Fibroblast of lung (primary cell): ENCODE measurements around the gene ABHD17C. TPM values are rescaled to one million over a fixed set of nuclear protein-coding genes. Genes with fewer than 3 reads are reported as not detected.

Experiments
- DNase-seq, 2 donors: peaks; one replicate each; pipeline versions ENCODE4 v3.0.0 to v3.0.0-alpha.2; 2010; ENCODE audit warnings: low read depth in 2 of 2
- H2AFZ ChIP-seq: 2 replicates; pipeline ENCODE4 v1.5.1; 2012; ENCODE audit warnings: low read length, control low read depth, inconsistent platforms
- H3K27ac ChIP-seq: 2 replicates; pipeline ENCODE4 v1.5.1; 2011; ENCODE audit warnings: low read length, control low read depth; ENCODE audit not compliant: insufficient read depth
- H3K27me3 ChIP-seq: 2 replicates; pipeline ENCODE4 v1.5.1; 2011; ENCODE audit warnings: mild to moderate bottlenecking, low read length; ENCODE audit not compliant: control insufficient read depth, insufficient read depth
- H3K36me3 ChIP-seq: 2 replicates; pipeline ENCODE4 v1.5.1; 2011; ENCODE audit warnings: low read length; ENCODE audit not compliant: control insufficient read depth, insufficient read depth
- H3K4me1 ChIP-seq: 2 replicates; pipeline ENCODE4 v1.5.1; 2011; ENCODE audit warnings: low read length; ENCODE audit not compliant: control insufficient read depth, insufficient read depth; ENCODE audit errors: extremely low read depth
- H3K4me2 ChIP-seq: 2 replicates; pipeline ENCODE4 v1.5.1; 2011; ENCODE audit warnings: low read length, control low read depth; ENCODE audit not compliant: insufficient read depth; ENCODE audit errors: extremely low read depth
- H3K4me3 ChIP-seq, 4 experiments: fragments of 200-600 bp in 1 of 4; sonication (generic) in 1 of 4; replicated peaks in 1 of 4; 2 replicates each; pipeline ENCODE4 v1.5.1; 2011 to 2016; ENCODE audit warnings: low read length in 4 of 4, low read depth in 3 of 4, mild to moderate bottlenecking in 3 of 4, control low read depth in 2 of 4, inconsistent platforms in 1 of 4, mixed read lengths in 1 of 4; ENCODE audit not compliant: insufficient read depth in 1 of 4; ENCODE audit errors: control extremely low read depth in 1 of 4
- H3K79me2 ChIP-seq: 2 replicates; pipeline ENCODE4 v1.5.1; 2012; ENCODE audit warnings: mild to moderate bottlenecking, low read length, inconsistent platforms; ENCODE audit not compliant: control insufficient read depth, insufficient read depth
- H3K9ac ChIP-seq: 2 replicates; pipeline ENCODE4 v1.5.1; 2011; ENCODE audit warnings: mild to moderate bottlenecking, low read length, control low read depth; ENCODE audit not compliant: insufficient read depth
- H3K9me3 ChIP-seq: 2 replicates; pipeline ENCODE4 v1.5.1; 2012; ENCODE audit warnings: low read depth, low read length; ENCODE audit not compliant: control insufficient read depth, insufficient read depth
- H4K20me1 ChIP-seq: 2 replicates; pipeline ENCODE4 v1.5.1; 2011; ENCODE audit warnings: low read length; ENCODE audit not compliant: control insufficient read depth, insufficient read depth; ENCODE audit errors: extremely low read depth
- CTCF ChIP-seq, 2 donors: IDR thresholded peaks in 1 of 2; conservative IDR thresholded peaks in 1 of 2; 1 replicate in 1 of 2; 2 replicates in 1 of 2; pipeline ENCODE4 v1.5.1; 2011 to 2012; ENCODE audit warnings: low read length in 2 of 2, control low read depth in 1 of 2, inconsistent platforms in 1 of 2, low read depth in 1 of 2, mild to moderate bottlenecking in 1 of 2
- EZH2 ChIP-seq: IDR thresholded peaks from 2 replicates; pipeline ENCODE4 v1.5.1; 2012; ENCODE audit warnings: low read length, control low read depth, mild to moderate bottlenecking; ENCODE audit errors: missing control alignments
- polyA plus RNA-seq, 2 donors: library from polyadenylated mRNA; depleted of rRNA in 1 of 2; stranded (reverse) in 1 of 2; unstranded in 1 of 2; fragments of >200 nt; gene quantifications; 2 replicates each; pipeline ENCODE4 v1.2.1, GENCODE V29; 2011 to 2012; ENCODE audit warnings: missing spikeins in 1 of 2
- total RNA-seq: library from RNA; depleted of rRNA; stranded (reverse); fragments of >200 nt; gene quantifications from 2 replicates; pipeline ENCODE4 v1.2.1, GENCODE V29; 2014

Gene ABHD17C
- total and polyA plus RNA-seq, 2 donors (not counting 1 experiment from before 2014, with no cell fraction given) = 14.0 to 38.7 TPM

GRCh38 chr15:80712956-80713355 is 17.8 kb downstream of the ABHD17C start:
- no peaks in the 10 kb centered on the region for H3K27me3 ChIP-seq
- H3K4me2 ChIP-seq = no peak overlapping the region
- no peak for DNase-seq
- peaks cover 54% of the 10 kb centered on the region for H3K79me2 ChIP-seq
- no peak overlapping the region for H3K9ac ChIP-seq
- no peaks in the 10 kb centered on the region for H3K4me1 ChIP-seq
- no peak overlapping the region for H3K27ac ChIP-seq
- no peak overlapping the region for H3K4me3 ChIP-seq
- H3K36me3 ChIP-seq = no peaks in the 10 kb centered on the region
- no peak overlapping the region for H2AFZ ChIP-seq
- TF ChIP-seq CTCF (conservative IDR thresholded peaks at IDR 0.05 in 1 of 2, IDR thresholded peaks at IDR 0.05 in 1 of 2; ENCODE audit: low read depth in 1 of 2, low read length in 2 of 2) (no peak), EZH2 (no peak)
- peaks cover 2% of the 10 kb centered on the region for H4K20me1 ChIP-seq
- H3K9me3 ChIP-seq = no peaks in the 10 kb centered on the region

DNA sequence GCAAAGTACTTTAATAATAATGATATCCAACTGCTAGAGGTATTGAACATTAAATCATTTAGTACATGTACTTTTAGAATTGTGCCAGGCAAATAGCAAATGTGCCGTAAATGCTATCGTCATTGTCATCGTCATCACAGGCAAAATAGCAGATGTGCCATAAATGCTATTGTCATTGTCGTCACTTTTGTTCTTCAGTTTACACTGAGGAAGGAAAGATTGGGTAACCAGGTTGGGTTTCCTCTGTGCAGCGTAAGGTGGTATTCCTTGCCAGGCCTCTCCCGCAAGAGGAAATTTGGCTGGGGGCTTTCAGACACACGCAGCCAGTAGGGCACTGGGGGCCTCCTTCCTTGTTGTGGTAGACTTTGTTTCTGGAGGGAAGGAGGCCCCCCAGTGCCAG is 26.4 kb downstream of the ABHD17C start:
- Histone ChIP-seq H3K4me3 (no peak overlapping the region), H2AFZ (no peak overlapping the region), H3K27me3 (no peaks in the 10 kb centered on the region), H3K9me3 (no peaks in the 10 kb centered on the region), H3K4me1 (no peaks in the 10 kb centered on the region), H3K36me3 (no peaks in the 10 kb centered on the region), H3K9ac (no peak overlapping the region), H3K79me2 (peaks cover 41% of the 10 kb centered on the region), H3K27ac (no peak overlapping the region), H3K4me2 (no peak overlapping the region), H4K20me1 (no peaks in the 10 kb centered on the region)
- no peak for DNase-seq
- TF ChIP-seq CTCF (conservative IDR thresholded peaks at IDR 0.05 in 1 of 2, IDR thresholded peaks at IDR 0.05 in 1 of 2; ENCODE audit: low read depth in 1 of 2, low read length in 2 of 2) (no peak), EZH2 (no peak)

DNA sequence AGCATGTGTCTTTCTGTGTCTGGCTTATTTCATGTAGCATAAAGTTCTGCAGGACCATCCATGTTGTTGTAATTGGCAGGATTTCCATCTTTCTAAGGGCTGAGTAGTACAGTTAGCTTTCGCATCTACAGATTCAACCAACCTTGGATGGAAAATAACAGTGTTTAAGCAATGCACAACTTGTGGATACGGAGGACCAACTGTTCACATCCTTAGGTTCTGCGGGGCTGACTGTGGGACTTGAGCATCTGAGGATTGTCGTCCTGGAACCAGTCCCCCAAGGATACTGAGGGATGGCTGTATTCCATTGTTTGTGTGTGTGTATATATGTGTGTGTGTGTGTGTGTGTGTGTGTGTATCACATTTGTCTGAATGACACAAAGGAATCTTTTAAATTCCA is 27.7 kb downstream of the ABHD17C start:
- Histone ChIP-seq H3K79me2 (peaks cover 42% of the 10 kb centered on the region), H3K27ac (no peak overlapping the region), H3K9me3 (no peaks in the 10 kb centered on the region), H3K4me1 (no peaks in the 10 kb centered on the region), H3K4me3 (no peak overlapping the region), H4K20me1 (no peaks in the 10 kb centered on the region), H3K4me2 (no peak overlapping the region), H2AFZ (no peak overlapping the region), H3K27me3 (no peaks in the 10 kb centered on the region), H3K9ac (no peak overlapping the region), H3K36me3 (no peaks in the 10 kb centered on the region)
- no peak for DNase-seq
- TF ChIP-seq EZH2 (no peak), CTCF (conservative IDR thresholded peaks at IDR 0.05 in 1 of 2, IDR thresholded peaks at IDR 0.05 in 1 of 2; ENCODE audit: low read depth in 1 of 2, low read length in 2 of 2) (no peak)
